Fibroblast of lung (primary cell): ENCODE results near the gene SERHL2. TPM values are rescaled to one million over a fixed set of nuclear protein-coding genes. Genes with fewer than 3 reads are reported as not detected.

Experiments
- DNase-seq, 2 donors: peaks; one replicate each; pipeline versions ENCODE4 v3.0.0 to v3.0.0-alpha.2; 2010; ENCODE audit warnings: low read depth in 2 of 2
- H2AFZ ChIP-seq: 2 replicates; pipeline ENCODE4 v1.5.1; 2012; ENCODE audit warnings: low read length, control low read depth, inconsistent platforms
- H3K27ac ChIP-seq: 2 replicates; pipeline ENCODE4 v1.5.1; 2011; ENCODE audit warnings: low read length, control low read depth; ENCODE audit not compliant: insufficient read depth
- H3K27me3 ChIP-seq: 2 replicates; pipeline ENCODE4 v1.5.1; 2011; ENCODE audit warnings: mild to moderate bottlenecking, low read length; ENCODE audit not compliant: control insufficient read depth, insufficient read depth
- H3K36me3 ChIP-seq: 2 replicates; pipeline ENCODE4 v1.5.1; 2011; ENCODE audit warnings: low read length; ENCODE audit not compliant: control insufficient read depth, insufficient read depth
- H3K4me1 ChIP-seq: 2 replicates; pipeline ENCODE4 v1.5.1; 2011; ENCODE audit warnings: low read length; ENCODE audit not compliant: control insufficient read depth, insufficient read depth; ENCODE audit errors: extremely low read depth
- H3K4me2 ChIP-seq: 2 replicates; pipeline ENCODE4 v1.5.1; 2011; ENCODE audit warnings: low read length, control low read depth; ENCODE audit not compliant: insufficient read depth; ENCODE audit errors: extremely low read depth
- H3K4me3 ChIP-seq, 4 experiments: fragments of 200-600 bp in 1 of 4; sonication (generic) in 1 of 4; replicated peaks in 1 of 4; 2 replicates each; pipeline ENCODE4 v1.5.1; 2011 to 2016; ENCODE audit warnings: low read length in 4 of 4, low read depth in 3 of 4, mild to moderate bottlenecking in 3 of 4, control low read depth in 2 of 4, inconsistent platforms in 1 of 4, mixed read lengths in 1 of 4; ENCODE audit not compliant: insufficient read depth in 1 of 4; ENCODE audit errors: control extremely low read depth in 1 of 4
- H3K79me2 ChIP-seq: 2 replicates; pipeline ENCODE4 v1.5.1; 2012; ENCODE audit warnings: mild to moderate bottlenecking, low read length, inconsistent platforms; ENCODE audit not compliant: control insufficient read depth, insufficient read depth
- H3K9ac ChIP-seq: 2 replicates; pipeline ENCODE4 v1.5.1; 2011; ENCODE audit warnings: mild to moderate bottlenecking, low read length, control low read depth; ENCODE audit not compliant: insufficient read depth
- H3K9me3 ChIP-seq: 2 replicates; pipeline ENCODE4 v1.5.1; 2012; ENCODE audit warnings: low read depth, low read length; ENCODE audit not compliant: control insufficient read depth, insufficient read depth
- H4K20me1 ChIP-seq: 2 replicates; pipeline ENCODE4 v1.5.1; 2011; ENCODE audit warnings: low read length; ENCODE audit not compliant: control insufficient read depth, insufficient read depth; ENCODE audit errors: extremely low read depth
- CTCF ChIP-seq, 2 donors: IDR thresholded peaks in 1 of 2; conservative IDR thresholded peaks in 1 of 2; 1 replicate in 1 of 2; 2 replicates in 1 of 2; pipeline ENCODE4 v1.5.1; 2011 to 2012; ENCODE audit warnings: low read length in 2 of 2, control low read depth in 1 of 2, inconsistent platforms in 1 of 2, low read depth in 1 of 2, mild to moderate bottlenecking in 1 of 2
- EZH2 ChIP-seq: IDR thresholded peaks from 2 replicates; pipeline ENCODE4 v1.5.1; 2012; ENCODE audit warnings: low read length, control low read depth, mild to moderate bottlenecking; ENCODE audit errors: missing control alignments
- polyA plus RNA-seq, 2 donors: library from polyadenylated mRNA; depleted of rRNA in 1 of 2; stranded (reverse) in 1 of 2; unstranded in 1 of 2; fragments of >200 nt; gene quantifications; 2 replicates each; pipeline ENCODE4 v1.2.1, GENCODE V29; 2011 to 2012; ENCODE audit warnings: missing spikeins in 1 of 2
- total RNA-seq: library from RNA; depleted of rRNA; stranded (reverse); fragments of >200 nt; gene quantifications from 2 replicates; pipeline ENCODE4 v1.2.1, GENCODE V29; 2014

Gene SERHL2
- total and polyA plus RNA-seq, 2 donors (not counting 1 experiment from before 2014, with no cell fraction given), result 4.6 to 5.5 TPM

- Histone ChIP-seq H3K79me2 (peaks cover 6% of the 10 kb centered on the region), H3K9me3 (no peaks in the 10 kb centered on the region), H3K4me2 (no peak overlapping the region), H3K36me3 (peaks cover 27% of the 10 kb centered on the region), H3K27me3 (no peaks in the 10 kb centered on the region), H3K4me1 (no peaks in the 10 kb centered on the region), H3K4me3 (no peak overlapping the region), H2AFZ (no peak overlapping the region), H3K27ac (no peak overlapping the region), H4K20me1 (no peaks in the 10 kb centered on the region), H3K9ac (no peak overlapping the region)
- TF ChIP-seq EZH2, result no peak
- no peak for TF ChIP-seq CTCF (conservative IDR thresholded peaks at IDR 0.05 in 1 of 2, IDR thresholded peaks at IDR 0.05 in 1 of 2; ENCODE audit: low read depth in 1 of 2, low read length in 2 of 2)
- DNase-seq, result no peak
These were observed 43.2 kb downstream of the SERHL2 start for GRCh38 chr22:42596863-42597530.

- no peak overlapping the region for H2AFZ ChIP-seq
- H3K36me3 ChIP-seq, result peaks cover 23% of the 10 kb centered on the region
- no peak overlapping the region for H3K4me2 ChIP-seq
- peaks cover 49% of the 10 kb centered on the region for H3K79me2 ChIP-seq
- no peaks in the 10 kb centered on the region for H4K20me1 ChIP-seq
- no peaks in the 10 kb centered on the region for H3K27me3 ChIP-seq
- no peak for TF ChIP-seq CTCF (conservative IDR thresholded peaks at IDR 0.05 in 1 of 2, IDR thresholded peaks at IDR 0.05 in 1 of 2; ENCODE audit: low read depth in 1 of 2, low read length in 2 of 2)
- no peak for TF ChIP-seq EZH2
- H3K9ac ChIP-seq, result no peak overlapping the region
- H3K9me3 ChIP-seq, result no peaks in the 10 kb centered on the region
- no peak for DNase-seq
- H3K4me1 ChIP-seq, result peaks cover 5% of the 10 kb centered on the region
- H3K4me3 ChIP-seq, result no peak overlapping the region
- H3K27ac ChIP-seq, result no peak overlapping the region
These were observed 48.2 kb downstream of the SERHL2 start for GRCh38 chr22:42601879-42602465.

GRCh38 chr22:42602470-42602869, 48.7 kb downstream of the SERHL2 start:
- Histone ChIP-seq H3K9ac (no peak overlapping the region), H3K27ac (no peak overlapping the region), H3K4me3 (no peak overlapping the region), H4K20me1 (no peaks in the 10 kb centered on the region), H3K4me1 (peaks cover 5% of the 10 kb centered on the region), H3K27me3 (no peaks in the 10 kb centered on the region), H3K79me2 (peaks cover 50% of the 10 kb centered on the region), H3K36me3 (peaks cover 18% of the 10 kb centered on the region), H3K9me3 (no peaks in the 10 kb centered on the region), H2AFZ (no peak overlapping the region), H3K4me2 (no peak overlapping the region)
- DNase-seq, result no peak
- TF ChIP-seq CTCF (conservative IDR thresholded peaks at IDR 0.05 in 1 of 2, IDR thresholded peaks at IDR 0.05 in 1 of 2; ENCODE audit: low read depth in 1 of 2, low read length in 2 of 2) (no peak), EZH2 (no peak)
